Esophagus muscularis mucosa (tissue), 4 donors: Measurements from ENCODE around the gene CTDSPL2.

Source experiments
- EP300 ChIP-seq: sonication (generic); formaldehyde crosslinking; IDR thresholded peaks from one replicate; pipeline ENCODE4 v1.6.1; 2017; ENCODE audit warnings: antibody characterized with exemption
- POLR2A ChIP-seq: fragments of 450-650 bp; IDR thresholded peaks from one replicate; pipeline ENCODE4 v1.6.1; 2017; ENCODE audit warnings: antibody characterized with exemption, moderate library complexity, mild to moderate bottlenecking, low read depth
- POLR2AphosphoS5 ChIP-seq, 2 donors: sonication (generic); formaldehyde crosslinking; IDR thresholded peaks; one replicate each; pipeline ENCODE4 v1.6.1; 2017; ENCODE audit warnings: antibody characterized with exemption in 2 of 2
- TF ChIP-seq, protein P1 (sequence below), 3 experiments: fragments of 200-600 bp in 2 of 3; fragments of 450-650 bp in 1 of 3; sonication (generic) in 2 of 3; IDR thresholded peaks; one replicate each; pipeline ENCODE4 v1.5.1; 2017 to 2019; ENCODE audit warnings: antibody characterized with exemption in 3 of 3, mild to moderate bottlenecking in 2 of 3, moderate library complexity in 1 of 3

DNA sequence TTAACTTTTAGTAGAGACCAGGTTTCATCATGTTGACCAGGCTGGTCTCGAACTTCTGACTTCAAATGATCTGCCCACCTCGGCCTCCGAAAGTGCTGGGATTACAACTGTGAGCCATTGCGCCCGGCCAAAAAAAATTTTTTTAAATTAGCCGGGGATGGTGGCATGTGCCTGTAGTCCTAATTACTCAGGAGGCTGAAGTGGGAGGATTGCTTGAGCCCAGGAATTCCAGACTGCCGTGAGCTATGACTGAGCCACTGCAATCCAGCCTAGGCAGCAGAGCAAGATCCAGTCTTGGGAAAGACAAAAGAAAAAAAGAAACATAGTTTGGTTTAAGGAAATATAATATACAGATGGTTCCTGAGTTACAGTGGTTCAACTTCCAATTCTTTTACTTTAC is 64.6 kb downstream of the CTDSPL2 start:
- TF ChIP-seq POLR2A (no peak), EP300 (no peak), POLR2AphosphoS5 (IDR thresholded peaks at IDR 0.05) (no peak)
- TF ChIP-seq, protein P1, sequence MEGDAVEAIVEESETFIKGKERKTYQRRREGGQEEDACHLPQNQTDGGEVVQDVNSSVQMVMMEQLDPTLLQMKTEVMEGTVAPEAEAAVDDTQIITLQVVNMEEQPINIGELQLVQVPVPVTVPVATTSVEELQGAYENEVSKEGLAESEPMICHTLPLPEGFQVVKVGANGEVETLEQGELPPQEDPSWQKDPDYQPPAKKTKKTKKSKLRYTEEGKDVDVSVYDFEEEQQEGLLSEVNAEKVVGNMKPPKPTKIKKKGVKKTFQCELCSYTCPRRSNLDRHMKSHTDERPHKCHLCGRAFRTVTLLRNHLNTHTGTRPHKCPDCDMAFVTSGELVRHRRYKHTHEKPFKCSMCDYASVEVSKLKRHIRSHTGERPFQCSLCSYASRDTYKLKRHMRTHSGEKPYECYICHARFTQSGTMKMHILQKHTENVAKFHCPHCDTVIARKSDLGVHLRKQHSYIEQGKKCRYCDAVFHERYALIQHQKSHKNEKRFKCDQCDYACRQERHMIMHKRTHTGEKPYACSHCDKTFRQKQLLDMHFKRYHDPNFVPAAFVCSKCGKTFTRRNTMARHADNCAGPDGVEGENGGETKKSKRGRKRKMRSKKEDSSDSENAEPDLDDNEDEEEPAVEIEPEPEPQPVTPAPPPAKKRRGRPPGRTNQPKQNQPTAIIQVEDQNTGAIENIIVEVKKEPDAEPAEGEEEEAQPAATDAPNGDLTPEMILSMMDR (IDR thresholded peaks at IDR 0.05): no peak
